Measurements from ENCODE around the gene ZDHHC21. TPM values are rescaled to one million over a fixed set of nuclear protein-coding genes. Genes with fewer than 3 reads are reported as not detected.

ZDHHC21 gene
- total RNA-seq, 2 experiments from 2014 or later, result 2.7 to 4.1 TPM

DNA sequence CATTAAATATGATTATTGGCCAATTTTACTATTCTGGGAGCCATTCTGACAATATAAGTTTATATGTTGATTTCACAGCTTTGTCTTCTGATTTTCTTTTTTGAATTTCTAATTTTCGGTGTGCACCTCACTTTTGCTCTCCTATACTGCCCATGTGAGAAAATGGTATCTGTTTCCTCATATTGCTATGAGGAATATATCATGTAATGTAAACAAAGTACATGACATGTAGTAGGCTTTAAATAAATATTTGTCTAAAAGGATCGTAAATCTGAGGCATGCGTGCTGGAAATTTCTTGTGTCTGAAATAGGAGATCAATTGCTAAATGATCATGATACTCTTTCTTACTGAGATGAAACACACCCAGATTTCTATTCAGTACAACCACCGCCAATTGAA, 119.9 kb downstream of the ZDHHC21 start:
- no peaks in the 10 kb centered on the region for H3K36me3 ChIP-seq (ENCODE audit: insufficient read depth, low read length)
- no peaks in the 10 kb centered on the region for H3K4me1 ChIP-seq (ENCODE audit: insufficient read depth, low read length)
- no peaks in the 10 kb centered on the region for H3K36me3 Mint-ChIP-seq (ENCODE audit: low read depth)
- H3K4me3 ChIP-seq (ENCODE audit: low read length), result no peak overlapping the region
- TF ChIP-seq, protein P1, sequence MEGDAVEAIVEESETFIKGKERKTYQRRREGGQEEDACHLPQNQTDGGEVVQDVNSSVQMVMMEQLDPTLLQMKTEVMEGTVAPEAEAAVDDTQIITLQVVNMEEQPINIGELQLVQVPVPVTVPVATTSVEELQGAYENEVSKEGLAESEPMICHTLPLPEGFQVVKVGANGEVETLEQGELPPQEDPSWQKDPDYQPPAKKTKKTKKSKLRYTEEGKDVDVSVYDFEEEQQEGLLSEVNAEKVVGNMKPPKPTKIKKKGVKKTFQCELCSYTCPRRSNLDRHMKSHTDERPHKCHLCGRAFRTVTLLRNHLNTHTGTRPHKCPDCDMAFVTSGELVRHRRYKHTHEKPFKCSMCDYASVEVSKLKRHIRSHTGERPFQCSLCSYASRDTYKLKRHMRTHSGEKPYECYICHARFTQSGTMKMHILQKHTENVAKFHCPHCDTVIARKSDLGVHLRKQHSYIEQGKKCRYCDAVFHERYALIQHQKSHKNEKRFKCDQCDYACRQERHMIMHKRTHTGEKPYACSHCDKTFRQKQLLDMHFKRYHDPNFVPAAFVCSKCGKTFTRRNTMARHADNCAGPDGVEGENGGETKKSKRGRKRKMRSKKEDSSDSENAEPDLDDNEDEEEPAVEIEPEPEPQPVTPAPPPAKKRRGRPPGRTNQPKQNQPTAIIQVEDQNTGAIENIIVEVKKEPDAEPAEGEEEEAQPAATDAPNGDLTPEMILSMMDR (IDR thresholded peaks at IDR 0.05), result no peak
- no peak overlapping the region for H3K4me3 Mint-ChIP-seq
- no peak for ATAC-seq (ENCODE audit: poor library complexity)
- H3K9me3 ChIP-seq (ENCODE audit: control insufficient read depth in 1 of 2, insufficient read depth in 1 of 2, low read length in 2 of 2), result peaks cover 5 to 9% of the 10 kb centered on the region in 2 experiments
- H3K4me1 Mint-ChIP-seq (ENCODE audit: low read depth), result no peaks in the 10 kb centered on the region
- DNase-seq, result no peak
- H3K27me3 Mint-ChIP-seq, result no peaks in the 10 kb centered on the region
- no peak overlapping the region for H3K27ac ChIP-seq (ENCODE audit: low read depth in 1 of 2, low read length in 2 of 2)
- intact Hi-C loops (cut with DNase I, micrococcal nuclease), result no loop called here
- H3K9me3 Mint-ChIP-seq, result peaks cover 13% of the 10 kb centered on the region
- CTCF ChIA-PET, result no interaction called here
- POLR2A ChIA-PET, result no interaction called here
- H3K27ac Mint-ChIP-seq, result no peak overlapping the region
- no peaks in the 10 kb centered on the region for H3K27me3 ChIP-seq (ENCODE audit: control insufficient read depth in 1 of 2, insufficient read depth in 2 of 2, low read length in 2 of 2)

DNA sequence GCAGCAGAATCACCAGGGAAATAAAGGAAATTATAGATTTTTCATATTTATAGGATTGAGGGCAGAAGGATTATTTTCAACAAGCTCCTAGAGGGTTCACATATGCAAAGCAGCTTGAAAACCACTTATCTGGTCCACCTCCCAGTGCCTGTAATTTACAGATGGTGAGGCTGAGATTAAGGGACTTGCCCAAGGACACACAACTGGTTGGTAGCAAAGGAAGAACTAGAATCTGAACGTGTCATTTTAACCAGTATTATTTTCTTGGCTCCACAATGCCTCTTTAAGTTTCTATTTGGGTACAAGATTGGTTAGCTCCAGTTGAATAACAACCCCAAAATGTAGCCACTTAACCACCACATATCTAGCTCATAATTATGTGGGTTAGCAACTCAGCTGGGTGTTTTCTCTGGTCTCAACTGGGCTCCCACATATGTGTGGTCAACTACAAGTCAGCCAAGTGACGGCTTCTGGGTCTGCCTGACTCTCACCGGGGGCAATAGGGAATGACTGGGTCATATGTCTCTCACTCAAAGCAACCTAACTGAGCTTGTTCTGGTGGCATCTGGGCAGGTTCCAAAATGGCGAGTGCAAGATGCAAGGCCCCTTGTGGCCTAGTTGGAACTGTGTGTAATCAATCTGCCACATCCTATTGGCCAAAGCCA, 127.7 kb downstream of the ZDHHC21 start:
- ChIA-PET POLR2A (no interaction called here), CTCF (no interaction called here)
- TF ChIP-seq, protein P1 (IDR thresholded peaks at IDR 0.05), result no peak
- Histone ChIP-seq H3K36me3 (ENCODE audit: insufficient read depth, low read length) (no peaks in the 10 kb centered on the region), H3K27ac (ENCODE audit: low read depth in 1 of 2, low read length in 2 of 2) (no peak overlapping the region), H3K4me1 (ENCODE audit: insufficient read depth, low read length) (no peaks in the 10 kb centered on the region), H3K4me3 (ENCODE audit: low read length) (no peak overlapping the region), H3K27me3 (ENCODE audit: control insufficient read depth in 1 of 2, insufficient read depth in 2 of 2, low read length in 2 of 2) (peaks cover 0 to 2% of the 10 kb centered on the region in 2 experiments), H3K9me3 (ENCODE audit: control insufficient read depth in 1 of 2, insufficient read depth in 1 of 2, low read length in 2 of 2) (peaks cover 0 to 3% of the 10 kb centered on the region in 2 experiments)
- Mint-ChIP-seq H3K27ac (no peak overlapping the region), H3K36me3 (ENCODE audit: low read depth) (no peaks in the 10 kb centered on the region), H3K4me3 (no peak overlapping the region), H3K9me3 (peaks cover 2% of the 10 kb centered on the region), H3K27me3 (no peaks in the 10 kb centered on the region), H3K4me1 (ENCODE audit: low read depth) (no peaks in the 10 kb centered on the region)
- ATAC-seq (ENCODE audit: poor library complexity) (no peak), DNase-seq (no peak)
- intact Hi-C loops (cut with DNase I, micrococcal nuclease), result loop anchor here in 1 of 2 experiments (5.0 kb wide), 1 partner anchor 48 kb away; no protein-coding TSS in a partner anchor

DNA sequence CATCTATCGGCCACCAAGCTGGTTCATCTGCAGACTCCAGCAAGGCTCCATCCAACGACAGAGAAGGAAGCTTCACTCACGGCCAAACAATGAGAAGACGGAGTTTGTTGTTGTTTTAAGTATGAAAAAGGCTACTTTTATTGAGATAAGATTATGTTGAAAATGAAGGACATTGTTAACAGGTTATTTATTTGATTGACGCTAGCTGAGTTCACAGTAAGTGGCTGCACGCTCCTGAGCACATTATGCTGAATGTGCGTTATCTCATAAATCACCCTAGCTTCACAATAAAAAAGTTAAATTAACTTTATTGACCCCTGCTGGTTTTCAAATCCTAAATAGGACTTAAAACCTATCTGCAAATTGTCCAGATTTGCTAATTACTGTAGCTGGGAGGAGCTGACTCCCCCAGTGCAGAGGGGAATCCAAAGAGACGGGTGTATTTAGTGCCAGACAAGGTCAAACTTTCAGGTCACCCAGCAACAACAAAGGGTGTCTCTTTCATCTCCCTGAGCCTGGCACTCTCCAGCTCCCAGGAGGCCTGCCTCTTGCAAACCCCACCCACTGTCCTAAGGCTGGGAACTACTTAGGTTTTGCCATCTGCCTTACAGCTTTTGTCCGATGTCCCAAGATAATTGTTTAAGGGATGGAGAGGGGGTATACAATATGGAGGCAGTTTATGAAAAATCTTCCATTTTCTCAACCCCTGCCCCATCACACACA, 129.2 kb downstream of the ZDHHC21 start:
- no peak overlapping the region for H3K27ac Mint-ChIP-seq
- H3K27me3 Mint-ChIP-seq, result no peaks in the 10 kb centered on the region
- H3K36me3 Mint-ChIP-seq (ENCODE audit: low read depth), result no peaks in the 10 kb centered on the region
- POLR2A ChIA-PET, result no interaction called here
- H3K9me3 Mint-ChIP-seq, result no peaks in the 10 kb centered on the region
- H3K4me3 Mint-ChIP-seq, result no peak overlapping the region
- H3K4me1 Mint-ChIP-seq (ENCODE audit: low read depth), result no peaks in the 10 kb centered on the region
- TF ChIP-seq, protein P1 (IDR thresholded peaks at IDR 0.05), result no peak
- no peak overlapping the region for H3K27ac ChIP-seq (ENCODE audit: low read depth in 1 of 2, low read length in 2 of 2)
- no peaks in the 10 kb centered on the region for H3K4me1 ChIP-seq (ENCODE audit: insufficient read depth, low read length)
- peaks cover 0 to 2% of the 10 kb centered on the region in 2 experiments for H3K27me3 ChIP-seq (ENCODE audit: control insufficient read depth in 1 of 2, insufficient read depth in 2 of 2, low read length in 2 of 2)
- intact Hi-C loops (cut with DNase I, micrococcal nuclease), result no loop called here
- H3K9me3 ChIP-seq (ENCODE audit: control insufficient read depth in 1 of 2, insufficient read depth in 1 of 2, low read length in 2 of 2), result peaks cover 0 to 3% of the 10 kb centered on the region in 2 experiments
- no peak overlapping the region for H3K4me3 ChIP-seq (ENCODE audit: low read length)
- DNase-seq (no peak), ATAC-seq (ENCODE audit: poor library complexity) (no peak)
- CTCF ChIA-PET, result no interaction called here
- H3K36me3 ChIP-seq (ENCODE audit: insufficient read depth, low read length), result no peaks in the 10 kb centered on the region

Data from CD4-positive, alpha-beta T cell (primary cell).